Measurements from ENCODE around the gene SOCS6.

DNA sequence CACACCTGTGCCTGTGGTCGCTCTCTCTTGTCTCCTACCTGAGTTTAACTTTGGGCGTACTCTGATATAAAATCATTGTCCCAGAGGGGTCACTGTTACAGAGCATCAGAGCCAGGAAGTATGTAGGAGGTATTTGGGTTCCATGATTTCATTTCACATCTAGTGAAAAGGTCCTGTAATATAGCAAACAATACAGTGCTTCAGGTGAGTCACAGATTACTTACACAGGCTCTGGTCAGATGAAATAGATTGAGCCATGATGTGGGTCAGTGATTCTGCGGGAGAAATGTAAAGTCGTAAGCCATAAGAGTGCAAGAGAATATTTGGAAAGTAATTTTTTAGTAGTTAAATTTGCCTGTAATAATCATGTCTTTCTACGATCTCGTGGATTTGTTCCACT, 70.2 kb downstream of the SOCS6 start:
- TF ChIP-seq, protein P1, sequence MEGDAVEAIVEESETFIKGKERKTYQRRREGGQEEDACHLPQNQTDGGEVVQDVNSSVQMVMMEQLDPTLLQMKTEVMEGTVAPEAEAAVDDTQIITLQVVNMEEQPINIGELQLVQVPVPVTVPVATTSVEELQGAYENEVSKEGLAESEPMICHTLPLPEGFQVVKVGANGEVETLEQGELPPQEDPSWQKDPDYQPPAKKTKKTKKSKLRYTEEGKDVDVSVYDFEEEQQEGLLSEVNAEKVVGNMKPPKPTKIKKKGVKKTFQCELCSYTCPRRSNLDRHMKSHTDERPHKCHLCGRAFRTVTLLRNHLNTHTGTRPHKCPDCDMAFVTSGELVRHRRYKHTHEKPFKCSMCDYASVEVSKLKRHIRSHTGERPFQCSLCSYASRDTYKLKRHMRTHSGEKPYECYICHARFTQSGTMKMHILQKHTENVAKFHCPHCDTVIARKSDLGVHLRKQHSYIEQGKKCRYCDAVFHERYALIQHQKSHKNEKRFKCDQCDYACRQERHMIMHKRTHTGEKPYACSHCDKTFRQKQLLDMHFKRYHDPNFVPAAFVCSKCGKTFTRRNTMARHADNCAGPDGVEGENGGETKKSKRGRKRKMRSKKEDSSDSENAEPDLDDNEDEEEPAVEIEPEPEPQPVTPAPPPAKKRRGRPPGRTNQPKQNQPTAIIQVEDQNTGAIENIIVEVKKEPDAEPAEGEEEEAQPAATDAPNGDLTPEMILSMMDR (conservative IDR thresholded peaks at IDR 0.05 in 1 of 2, IDR thresholded peaks at IDR 0.05 in 1 of 2; ENCODE audit: extremely low read depth in 1 of 2, insufficient read depth in 1 of 2, low read depth in 1 of 2, low read length in 2 of 2) = no peak
- TF ChIP-seq EZH2 (IDR thresholded peaks at IDR 0.05; ENCODE audit: borderline replicate concordance, low read length) = no peak
